ENCODE measurements around the gene AMPD1.

AMPD1 gene

GRCh38 chr1:114668784-114669561 is 26.4 kb downstream of the AMPD1 start:
- TF ChIP-seq ZFX (IDR thresholded peaks at IDR 0.05), result no peak
- no peak for TF ChIP-seq CTCF (conservative IDR thresholded peaks at IDR 0.05)
- H3K27ac ChIP-seq, result no peak overlapping the region; the same call in 1 of the 2 replicates

- no peak for TF ChIP-seq ZFX (IDR thresholded peaks at IDR 0.05)
- TF ChIP-seq CTCF (conservative IDR thresholded peaks at IDR 0.05), result no peak
- no peak overlapping the region for H3K27ac ChIP-seq
These were observed 27.0 kb downstream of the AMPD1 start for GRCh38 chr1:114668373-114668772.

GRCh38 chr1:114666954-114667353 is 28.4 kb downstream of the AMPD1 start:
- TF ChIP-seq ZFX (IDR thresholded peaks at IDR 0.05), result no peak
- TF ChIP-seq CTCF (conservative IDR thresholded peaks at IDR 0.05), result no peak
- H3K27ac ChIP-seq, result no peak overlapping the region

GRCh38 chr1:114660238-114660637 is 35.1 kb downstream of the AMPD1 start:
- no peak overlapping the region for H3K27ac ChIP-seq
- TF ChIP-seq ZFX (IDR thresholded peaks at IDR 0.05) (no peak), CTCF (conservative IDR thresholded peaks at IDR 0.05) (no peak)

GRCh38 chr1:114651893-114652292 is 43.5 kb downstream of the AMPD1 start:
- TF ChIP-seq ZFX (IDR thresholded peaks at IDR 0.05) (no peak), CTCF (conservative IDR thresholded peaks at IDR 0.05) (no peak)
- H3K27ac ChIP-seq, result no peak overlapping the region

GRCh38 chr1:114648503-114648902 is 46.8 kb downstream of the AMPD1 start:
- TF ChIP-seq CTCF (conservative IDR thresholded peaks at IDR 0.05), result no peak
- TF ChIP-seq ZFX (IDR thresholded peaks at IDR 0.05), result no peak

GRCh38 chr1:114641377-114641776 is 54.0 kb downstream of the AMPD1 start:
- TF ChIP-seq CTCF (conservative IDR thresholded peaks at IDR 0.05) (no peak), ZFX (IDR thresholded peaks at IDR 0.05) (no peak)

More at GRCh38 chr1:114648503-114648902, 46.8 kb downstream of the AMPD1 start:
- no peak overlapping the region for H3K27ac ChIP-seq

More at GRCh38 chr1:114641377-114641776, 54.0 kb downstream of the AMPD1 start:
- no peak overlapping the region for H3K27ac ChIP-seq

All from C4-2B (cell line).